ENCODE measurements around the gene TARDBP. TPM values are rescaled to one million over a fixed set of nuclear protein-coding genes. Genes with fewer than 3 reads are reported as not detected.

TARDBP gene
- total and polyA plus RNA-seq, 9 of the 15 experiments (the other 6 are each of a cell fraction or from before 2014, with no cell fraction given): 122 to 515 (median 243) TPM

GRCh38 chr1:10965546-10966226 lies 46.8 kb upstream of the TARDBP start (continued):
- peak; percentile 48; the same call in 1 of the 2 replicates for TF ChIP-seq ETV1 (tag; conservative IDR thresholded peaks at IDR 0.05; ENCODE audit: low read depth)
- TF ChIP-seq SMARCA5 (IDR thresholded peaks at IDR 0.05): peak; percentile 67; the same call in 1 of the 2 replicates
- 0 out of 2 replicates have a peak, but pooled peaks have one; percentile 34 for TF ChIP-seq HDAC2 (IDR thresholded peaks at IDR 0.05)
- no peak for TF ChIP-seq XRCC3 (IDR thresholded peaks at IDR 0.05)
- no peak for TF ChIP-seq NFE2L1 (tag; IDR thresholded peaks at IDR 0.05; ENCODE audit: borderline replicate concordance, low read depth)
- no peak for TF ChIP-seq RNF219 (CRISPR knock-in tag; IDR thresholded peaks at IDR 0.05)
- TF ChIP-seq PRDM10 (IDR thresholded peaks at IDR 0.05; ENCODE audit: partially characterized antibody): no peak
- no peak for TF ChIP-seq SAFB (IDR thresholded peaks at IDR 0.05; ENCODE audit: borderline replicate concordance, low read depth, low read length)
- no peak for TF ChIP-seq SLC30A9 (CRISPR knock-in tag; IDR thresholded peaks at IDR 0.05)
- TF ChIP-seq MCM5 (IDR thresholded peaks at IDR 0.05; ENCODE audit: low read depth): no peak
- TF ChIP-seq SMAD2 (IDR thresholded peaks at IDR 0.05; ENCODE audit: low read depth, low read length): no peak
- no peak for TF ChIP-seq RUNX1 (IDR thresholded peaks at IDR 0.05; ENCODE audit: low read depth)
- TF ChIP-seq XRCC4 (IDR thresholded peaks at IDR 0.05; ENCODE audit: extremely low read depth, insufficient read depth, insufficient read length): no peak
- no peak for TF ChIP-seq NKRF (IDR thresholded peaks at IDR 0.05; ENCODE audit: borderline replicate concordance)
- TF ChIP-seq CREB5 (CRISPR knock-in tag; IDR thresholded peaks at IDR 0.05): no peak
- TF ChIP-seq BMI1 (IDR thresholded peaks at IDR 0.05; ENCODE audit: low read length): no peak
- TF ChIP-seq ZNF639 (CRISPR knock-in tag; conservative IDR thresholded peaks at IDR 0.05 in 1 of 2, IDR thresholded peaks at IDR 0.05 in 1 of 2): no peak

All from K562 (cell line).